WTC11 (cell line): ENCODE measurements around the gene PITPNM1. TPM values are rescaled to one million over a fixed set of nuclear protein-coding genes. Genes with fewer than 3 reads are reported as not detected.
A peak's percentile ranks its signal among the peaks of the same experiment; 100 is the strongest.

Experiments used
- ATAC-seq: fragments of 200-7000 bp; cut with Tn5 transposase; 2 replicates; pipeline ENCODE4 v1.10.0; 2021; ENCODE audit warnings: mild to moderate bottlenecking, moderate library complexity
- CTCF ChIA-PET: fragments of 300-600 bp; sonication (Branson Sonifier 250); formaldehyde crosslinking; loops from one replicate; lab custom pipeline; 2021; ENCODE audit warnings: antibody characterized with exemption; lab: Charles Lee
- POLR2A ChIA-PET: fragments of 350-600 bp; sonication (Branson Sonifier 250); formaldehyde crosslinking; loops from one replicate; lab custom pipeline; 2021; ENCODE audit warnings: antibody characterized with exemption; lab: Charles Lee
- DNase-seq: peaks from one replicate; pipeline ENCODE4 v3.0.0; 2021; ENCODE audit warnings: low spot score
- H3K27ac Mint-ChIP-seq: 2 replicates; pipeline ENCODE4 v1.8.0; 2021; ENCODE audit warnings: mixed read lengths
- H3K27me3 Mint-ChIP-seq: 2 replicates; pipeline ENCODE4 v1.8.0; 2021; ENCODE audit warnings: low read depth, mild to moderate bottlenecking, moderate library complexity, mixed read lengths
- H3K36me3 Mint-ChIP-seq: 2 replicates; pipeline ENCODE4 v1.8.0; 2021; ENCODE audit warnings: mixed read lengths
- H3K4me1 Mint-ChIP-seq: 2 replicates; pipeline ENCODE4 v1.8.0; 2022; ENCODE audit warnings: mixed read lengths
- H3K4me3 Mint-ChIP-seq: 2 replicates; pipeline ENCODE4 v1.8.0; 2021; ENCODE audit warnings: mild to moderate bottlenecking, moderate library complexity, mixed read lengths
- H3K9me3 Mint-ChIP-seq: 2 replicates; pipeline ENCODE4 v1.8.0; 2021; ENCODE audit warnings: mixed read lengths
- ARID4B ChIP-seq: sonication (generic); formaldehyde crosslinking; IDR thresholded peaks from 2 replicates; pipeline ENCODE4 v1.8.0; 2023; ENCODE audit warnings: missing genetic modification reagents, mild to moderate bottlenecking, borderline replicate concordance
- E2F4 ChIP-seq: sonication (generic); formaldehyde crosslinking; IDR thresholded peaks from 2 replicates; pipeline ENCODE4 v1.8.1; 2022; ENCODE audit warnings: low read depth, mild to moderate bottlenecking, moderate library complexity, missing genetic modification reagents, borderline replicate concordance
- EMX1 ChIP-seq: fragments of 250-450 bp; sonication (Bioruptor Pico); IDR thresholded peaks from 2 replicates; pipeline ENCODE4 v1.8.0; 2021; ENCODE audit warnings: mild to moderate bottlenecking
- FOXK1 ChIP-seq: sonication (generic); formaldehyde crosslinking; IDR thresholded peaks from 2 replicates; pipeline ENCODE4 v1.8.0; 2022; ENCODE audit warnings: mild to moderate bottlenecking, moderate library complexity, missing genetic modification reagents
- FOXP1 ChIP-seq: sonication (generic); formaldehyde crosslinking; IDR thresholded peaks from 2 replicates; pipeline ENCODE4 v1.8.0; 2022; ENCODE audit warnings: missing genetic modification reagents, mild to moderate bottlenecking, moderate library complexity, borderline replicate concordance
- GABPB1 ChIP-seq: sonication (generic); formaldehyde crosslinking; IDR thresholded peaks from 2 replicates; pipeline ENCODE4 v1.8.1; 2023; ENCODE audit warnings: mild to moderate bottlenecking, missing genetic modification reagents
- HMGXB4 ChIP-seq: sonication (generic); formaldehyde crosslinking; IDR thresholded peaks from 2 replicates; pipeline ENCODE4 v1.8.1; 2023; ENCODE audit warnings: mild to moderate bottlenecking, moderate library complexity, missing genetic modification reagents
- JUN ChIP-seq: sonication (generic); formaldehyde crosslinking; IDR thresholded peaks from 2 replicates; pipeline ENCODE4 v1.8.0; 2023; ENCODE audit warnings: mild to moderate bottlenecking, missing genetic modification reagents
- KAT7 ChIP-seq: sonication (generic); formaldehyde crosslinking; IDR thresholded peaks from 2 replicates; pipeline ENCODE4 v1.8.1; 2023; ENCODE audit warnings: missing genetic modification reagents, mild to moderate bottlenecking, borderline replicate concordance
- MAX ChIP-seq: sonication (generic); formaldehyde crosslinking; IDR thresholded peaks from 2 replicates; pipeline ENCODE4 v1.8.0; 2022; ENCODE audit warnings: mild to moderate bottlenecking, missing genetic modification reagents
- NR3C1 ChIP-seq: sonication (generic); formaldehyde crosslinking; conservative IDR thresholded peaks from 2 replicates; pipeline ENCODE4 v1.8.1; 2023; ENCODE audit warnings: low read depth, mild to moderate bottlenecking, missing genetic modification reagents
- RORB ChIP-seq: fragments of 250-450 bp; sonication (Bioruptor Pico); IDR thresholded peaks from 2 replicates; pipeline ENCODE4 v1.9.0; 2021; ENCODE audit warnings: mild to moderate bottlenecking
- SP1 ChIP-seq: sonication (generic); formaldehyde crosslinking; conservative IDR thresholded peaks from 2 replicates; pipeline ENCODE4 v1.8.1; 2022; ENCODE audit warnings: missing genetic modification reagents
- STAT6 ChIP-seq: sonication (generic); formaldehyde crosslinking; conservative IDR thresholded peaks from 2 replicates; pipeline ENCODE4 v1.8.1; 2023; ENCODE audit warnings: mild to moderate bottlenecking, low read depth, missing genetic modification reagents, moderate library complexity
- TEAD1 ChIP-seq: sonication (generic); formaldehyde crosslinking; IDR thresholded peaks from 2 replicates; pipeline ENCODE4 v1.8.0; 2022; ENCODE audit warnings: mild to moderate bottlenecking, missing genetic modification reagents
- TP53 ChIP-seq: sonication (generic); formaldehyde crosslinking; IDR thresholded peaks from 2 replicates; pipeline ENCODE4 v1.8.1; 2023; ENCODE audit warnings: mild to moderate bottlenecking, missing genetic modification reagents
- USF1 ChIP-seq: sonication (generic); formaldehyde crosslinking; IDR thresholded peaks from 2 replicates; pipeline ENCODE4 v1.8.0; 2022; ENCODE audit warnings: mild to moderate bottlenecking, missing genetic modification reagents
- USF2 ChIP-seq: sonication (generic); formaldehyde crosslinking; IDR thresholded peaks from 2 replicates; pipeline ENCODE4 v1.8.1; 2023; ENCODE audit warnings: mild to moderate bottlenecking, missing genetic modification reagents, moderate library complexity
- ZMAT4 ChIP-seq: fragments of 250-450 bp; sonication (Bioruptor Pico); IDR thresholded peaks from 2 replicates; pipeline ENCODE4 v1.9.0; 2021; ENCODE audit warnings: mild to moderate bottlenecking
- ZNF232 ChIP-seq: sonication (generic); formaldehyde crosslinking; IDR thresholded peaks from 2 replicates; pipeline ENCODE4 v1.8.0; 2022; ENCODE audit warnings: mild to moderate bottlenecking, missing genetic modification reagents
- ZNF263 ChIP-seq: sonication (generic); formaldehyde crosslinking; IDR thresholded peaks from 2 replicates; pipeline ENCODE4 v1.8.1; 2022; ENCODE audit warnings: low read depth, mild to moderate bottlenecking, moderate library complexity, missing genetic modification reagents
- ZNF317 ChIP-seq: sonication (generic); formaldehyde crosslinking; IDR thresholded peaks from 2 replicates; pipeline ENCODE4 v1.8.1; 2023; ENCODE audit warnings: low read depth, mild to moderate bottlenecking, moderate library complexity, missing genetic modification reagents, borderline replicate concordance
- total RNA-seq: library from RNA; stranded (reverse); gene quantifications from 3 replicates; pipeline ENCODE4 v1.2.3, GENCODE V29; 2021

PITPNM1 gene
- total RNA-seq, 1 experiment from 2014 or later: 55.4 TPM

- TF ChIP-seq NR3C1 (CRISPR knock-in tag) (0 out of 2 replicates have a peak, but pooled peaks have one; percentile 85), ZNF263 (CRISPR knock-in tag) (0 out of 2 replicates have a peak, but pooled peaks have one; percentile 21), FOXP1 (CRISPR knock-in tag) (peak; percentile 55; the same call in 1 of the 2 replicates), TEAD1 (CRISPR knock-in tag) (0 out of 2 replicates have a peak, but pooled peaks have one; percentile 57), ZMAT4 (CRISPR knock-in tag) (peak; percentile 25; the same call in 1 of the 2 replicates), USF2 (CRISPR knock-in tag) (peak; percentile 44; the same call in 1 of the 2 replicates), JUN (CRISPR knock-in tag) (no peak), GABPB1 (CRISPR knock-in tag) (0 out of 2 replicates have a peak, but pooled peaks have one; percentile 44), STAT6 (CRISPR knock-in tag) (no peak), ZNF232 (no peak), HMGXB4 (CRISPR knock-in tag) (peak; percentile 33; the same call in 1 of the 2 replicates), RORB (CRISPR knock-in tag) (no peak), TP53 (CRISPR knock-in tag) (0 out of 2 replicates have a peak, but pooled peaks have one; percentile 70), SP1 (CRISPR knock-in tag) (peak; percentile 100), KAT7 (peak; percentile 53; the same call in 1 of the 2 replicates), USF1 (CRISPR knock-in tag) (peak; percentile 48), FOXK1 (CRISPR knock-in tag) (no peak; the same call in 1 of the 2 replicates), ZNF317 (no peak), MAX (0 out of 2 replicates have a peak, but pooled peaks have one; percentile 14)
Observed at GRCh38 chr11:67468759-67469507, 36.2 kb downstream of the PITPNM1 start, which contains the start of gene TMEM134 (continued).

GRCh38 chr11:67468456-67468758 lies 36.8 kb downstream of the PITPNM1 start:
- CTCF ChIA-PET: interaction anchor here (0.6 to 2.8 kb wide), 18 partner anchors 8 to 146 kb away, joined by 3 to 28 read pairs (median 4); partner anchors contain the start of genes CLCF1, PITPNM1, POLD4 and PPP1CA
- H3K9me3 Mint-ChIP-seq: no peaks in the 10 kb centered on the region
- no peak for DNase-seq
- POLR2A ChIA-PET: interaction anchor here (0.6 to 1.7 kb wide), 9 partner anchors 9 to 115 kb away, joined by 3 to 8 read pairs (median 3); partner anchors contain the start of genes AIP, CORO1B, PPP1CA and PTPRCAP
- H3K36me3 Mint-ChIP-seq: no peaks in the 10 kb centered on the region
- no peak for ATAC-seq
- 0 out of 2 replicates have a peak overlapping the region, but pooled peaks have one; percentile 42 for H3K27ac Mint-ChIP-seq
- H3K27me3 Mint-ChIP-seq: peaks cover 12% of the 10 kb centered on the region
- peaks cover 23% of the 10 kb centered on the region for H3K4me1 Mint-ChIP-seq
- H3K4me3 Mint-ChIP-seq: peak overlapping the region; percentile 87
- TF ChIP-seq GABPB1 (CRISPR knock-in tag) (no peak), NR3C1 (CRISPR knock-in tag) (no peak), MAX (peak; percentile 42; the same call in 1 of the 2 replicates), EMX1 (CRISPR knock-in tag) (no peak), E2F4 (CRISPR knock-in tag) (no peak), ARID4B (CRISPR knock-in tag) (0 out of 2 replicates have a peak, but pooled peaks have one; percentile 13)
